GM19240 (cell line): Measurements from ENCODE around the gene IPO13.

Source experiments
- DNase-seq: peaks from one replicate; pipeline ENCODE4 v3.0.0; 2011; ENCODE audit warnings: low spot score; ENCODE audit not compliant: insufficient read length

Gene IPO13

GRCh38 chr1:43946236-43947060 is at the start of gene IPO13:
Gene IPO13, plus strand, starts transcription at chr1:43946950. Its CDS starts 651 bp downstream, at chr1:43947601.
- peak; percentile 99 for DNase-seq

- DNase-seq = no peak
Measured at GRCh38 chr1:43898981-43899380, 47.8 kb upstream of the IPO13 start.

- no peak for DNase-seq
Measured at GRCh38 chr1:43900386-43900785, 46.4 kb upstream of the IPO13 start.

GRCh38 chr1:43901196-43901961 is 45.4 kb upstream of the IPO13 start:
- no peak for DNase-seq

GRCh38 chr1:43902058-43902831 is 44.5 kb upstream of the IPO13 start:
- no peak for DNase-seq

- DNase-seq = no peak
Measured at GRCh38 chr1:43904660-43905551, 41.8 kb upstream of the IPO13 start.

GRCh38 chr1:43908226-43908625 is 38.5 kb upstream of the IPO13 start:
- no peak for DNase-seq

GRCh38 chr1:43908858-43909257 is 37.9 kb upstream of the IPO13 start:
- DNase-seq = no peak

- DNase-seq = no peak
Measured at GRCh38 chr1:43910343-43910742, 36.4 kb upstream of the IPO13 start.

GRCh38 chr1:43912607-43913006 is 34.1 kb upstream of the IPO13 start:
- DNase-seq = no peak

GRCh38 chr1:43913051-43913501 is 33.7 kb upstream of the IPO13 start:
- no peak for DNase-seq

GRCh38 chr1:43913666-43914360 is 32.9 kb upstream of the IPO13 start:
- no peak for DNase-seq

GRCh38 chr1:43914576-43915525 is 31.9 kb upstream of the IPO13 start:
- DNase-seq = no peak

- no peak for DNase-seq
Measured at GRCh38 chr1:43919906-43920305, 26.8 kb upstream of the IPO13 start.

- no peak for DNase-seq
Measured at GRCh38 chr1:43921022-43921421, 25.7 kb upstream of the IPO13 start.

GRCh38 chr1:43924516-43924915 is 22.2 kb upstream of the IPO13 start:
- no peak for DNase-seq

GRCh38 chr1:43925846-43926245 is 20.9 kb upstream of the IPO13 start:
- no peak for DNase-seq

- DNase-seq = peak; percentile 51
Measured at GRCh38 chr1:43930168-43930948, 16.4 kb upstream of the IPO13 start.
